CD4-positive, alpha-beta T cell treated with Interleukin-4 for 1 hour (primary cell): ENCODE measurements around the gene CLMP.
A peak's percentile ranks its signal among the peaks of the same experiment; 100 is the strongest.

ENCODE experiments used
- DNase-seq, 2 donors: peaks; one replicate each; pipeline ENCODE4 v3.0.0-alpha.2; 2020 to 2022

CLMP gene, protein sequence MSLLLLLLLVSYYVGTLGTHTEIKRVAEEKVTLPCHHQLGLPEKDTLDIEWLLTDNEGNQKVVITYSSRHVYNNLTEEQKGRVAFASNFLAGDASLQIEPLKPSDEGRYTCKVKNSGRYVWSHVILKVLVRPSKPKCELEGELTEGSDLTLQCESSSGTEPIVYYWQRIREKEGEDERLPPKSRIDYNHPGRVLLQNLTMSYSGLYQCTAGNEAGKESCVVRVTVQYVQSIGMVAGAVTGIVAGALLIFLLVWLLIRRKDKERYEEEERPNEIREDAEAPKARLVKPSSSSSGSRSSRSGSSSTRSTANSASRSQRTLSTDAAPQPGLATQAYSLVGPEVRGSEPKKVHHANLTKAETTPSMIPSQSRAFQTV

DNA sequence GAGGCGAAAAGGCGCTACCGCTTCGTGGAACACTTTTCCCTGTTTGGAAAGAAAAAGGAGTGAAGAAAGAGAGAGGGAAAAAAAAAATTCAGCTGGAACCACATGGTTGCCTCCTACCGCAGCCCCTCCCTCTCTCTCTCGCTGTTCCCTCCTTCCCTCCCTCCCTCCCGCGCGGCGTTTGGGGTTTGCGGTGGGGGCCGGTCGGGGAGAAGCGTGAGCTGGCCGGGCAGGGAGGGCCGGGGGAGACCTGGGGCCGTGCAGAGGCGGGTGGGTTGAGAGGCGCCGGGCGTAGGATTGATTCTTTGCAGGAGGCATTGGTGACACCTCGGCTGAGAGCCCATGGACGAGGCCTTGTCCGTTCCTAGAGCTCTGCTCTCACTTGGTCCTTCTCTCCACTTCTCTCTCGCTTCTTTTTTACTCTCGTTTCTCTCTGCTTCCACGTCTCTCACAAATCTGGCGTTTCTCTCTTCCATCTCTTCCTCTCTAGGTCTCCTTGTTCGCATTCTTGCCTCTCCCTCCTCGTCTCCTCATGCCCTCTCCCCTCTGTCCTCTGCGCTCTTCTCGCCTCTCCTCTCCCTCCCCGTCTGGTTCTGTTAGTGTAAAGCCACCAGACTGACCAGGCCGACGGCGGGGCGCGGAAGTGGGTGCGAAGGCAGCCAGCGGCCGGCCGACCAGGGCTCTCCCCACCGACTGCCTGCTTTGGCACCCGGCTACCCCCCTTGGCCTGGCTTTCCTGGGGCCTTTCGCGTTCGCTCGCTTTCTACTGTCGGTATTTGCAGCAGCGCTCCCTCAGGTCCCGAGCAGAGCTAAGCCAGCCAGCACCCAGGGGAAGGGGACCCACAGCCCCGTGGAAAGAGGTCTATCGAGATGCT is at the start of gene CLMP:
CLMP (minus strand) TSS at position 61 of the 872 bp plus-strand sequence. CDS start 308 bp downstream, outside the sequence.
- DNase-seq: no peak

DNA sequence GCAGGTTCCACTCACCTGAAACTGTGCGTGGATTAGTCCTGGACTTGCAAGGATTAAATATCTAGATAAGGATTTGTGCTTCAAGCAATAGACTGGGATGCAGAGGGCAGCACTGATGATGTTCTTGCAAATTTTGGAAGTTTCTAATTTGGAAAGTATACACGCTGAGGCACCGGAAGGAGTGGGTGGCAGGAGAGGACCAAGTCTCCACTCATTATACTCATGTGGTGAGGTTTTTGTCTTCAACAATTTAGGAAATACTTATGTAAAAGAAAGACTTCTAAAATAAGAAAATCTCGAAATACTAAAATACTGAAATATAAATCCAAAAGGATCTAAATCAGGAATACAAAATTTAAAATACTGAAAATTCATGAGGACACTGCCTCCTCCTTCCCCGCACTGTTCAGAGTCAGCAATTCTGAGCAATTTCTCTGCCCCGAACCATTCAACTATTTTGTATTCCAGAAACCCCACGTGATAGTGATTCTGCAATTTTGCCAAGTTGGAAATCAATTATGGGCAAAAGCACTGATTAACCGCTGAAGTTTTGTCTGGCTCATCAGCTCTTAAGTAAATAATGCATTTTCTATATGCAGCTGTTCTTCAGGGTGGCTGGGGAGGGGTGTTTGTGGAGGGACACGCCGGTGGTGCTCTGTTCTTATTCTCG is 47.0 kb upstream of the CLMP start:
- no peak for DNase-seq

DNA sequence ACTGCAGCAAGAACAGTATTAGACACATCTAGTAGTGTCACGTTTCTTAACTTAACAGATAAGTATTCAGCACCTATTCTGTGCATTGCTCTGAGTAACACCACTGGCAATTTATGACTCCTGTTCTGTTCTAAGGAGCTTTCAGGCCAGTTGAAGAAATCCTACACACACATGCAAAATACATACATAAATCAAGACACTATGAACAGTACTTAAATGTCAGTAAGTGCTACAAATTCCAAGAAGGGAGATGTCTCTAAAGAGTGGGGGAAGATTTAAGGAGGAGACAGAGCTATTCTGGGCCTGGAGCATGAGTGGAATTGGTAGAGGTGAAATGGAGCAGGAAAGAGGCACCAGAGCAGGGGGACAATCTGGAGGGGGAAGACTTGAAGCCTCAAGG is 46.2 kb upstream of the CLMP start:
- DNase-seq: no peak

DNA sequence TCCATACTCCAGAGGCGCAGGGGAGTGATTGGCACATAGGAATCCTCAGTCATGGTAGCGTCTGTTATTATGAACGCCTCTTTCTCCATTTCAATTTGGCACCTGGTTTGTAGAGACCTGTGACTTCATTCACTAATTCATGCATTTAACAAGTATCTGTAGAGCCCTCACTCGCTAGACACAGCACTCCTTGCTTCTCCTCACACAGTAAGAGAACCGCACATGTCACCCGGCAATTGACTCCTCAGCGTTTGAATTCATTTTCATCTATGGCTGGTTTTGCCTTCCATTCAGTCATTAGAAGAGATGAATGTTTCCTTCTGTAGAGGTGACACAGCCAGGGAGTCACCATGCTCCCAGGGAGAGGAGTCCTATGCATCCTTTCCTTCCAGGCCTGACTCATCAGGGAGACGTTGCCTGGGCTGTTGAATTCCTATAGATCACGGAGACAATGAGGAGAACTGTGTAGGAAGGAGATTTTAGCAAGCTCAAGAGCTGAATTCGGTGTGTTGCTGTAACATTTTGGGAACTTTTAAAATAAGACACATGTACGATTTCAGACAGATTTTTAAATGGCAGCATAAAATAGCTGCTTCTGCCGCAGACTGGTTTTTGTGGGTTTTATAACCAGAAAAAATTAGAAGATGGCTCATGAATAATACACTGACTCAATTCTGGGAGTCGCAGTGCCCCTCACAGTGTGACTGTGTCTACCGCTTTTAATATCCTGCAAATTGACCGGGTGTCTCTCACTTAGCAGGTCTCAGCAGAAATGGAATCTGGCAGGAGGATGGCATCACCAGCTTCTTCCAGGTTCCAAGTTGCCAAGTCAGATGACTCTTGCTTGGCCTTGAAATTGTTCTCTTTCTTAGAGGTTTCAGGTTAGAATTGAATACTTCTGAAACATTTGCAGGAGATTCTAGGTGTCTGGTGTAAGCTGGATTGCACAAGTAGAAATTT is 44.4 kb upstream of the CLMP start:
- no peak for DNase-seq

DNA sequence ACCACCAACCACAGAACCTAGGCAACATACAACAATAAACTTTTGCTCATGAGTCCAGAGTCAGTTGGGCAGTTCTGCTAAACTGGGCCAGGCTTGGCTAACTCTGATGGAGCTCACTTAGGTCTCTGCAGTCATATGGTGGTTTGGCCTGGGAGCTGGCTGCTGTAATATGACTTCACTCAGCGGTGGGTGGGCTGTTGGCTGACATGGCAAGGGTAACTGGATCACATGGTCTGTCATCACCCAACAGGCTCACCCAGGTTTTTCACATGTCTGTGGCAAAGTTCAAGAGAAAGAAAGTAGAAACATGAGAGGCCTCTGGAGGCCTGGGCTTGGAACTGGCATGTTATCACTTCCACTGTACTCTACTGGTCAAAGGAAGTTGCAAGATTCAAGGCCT is 43.2 kb upstream of the CLMP start:
- no peak for DNase-seq

DNA sequence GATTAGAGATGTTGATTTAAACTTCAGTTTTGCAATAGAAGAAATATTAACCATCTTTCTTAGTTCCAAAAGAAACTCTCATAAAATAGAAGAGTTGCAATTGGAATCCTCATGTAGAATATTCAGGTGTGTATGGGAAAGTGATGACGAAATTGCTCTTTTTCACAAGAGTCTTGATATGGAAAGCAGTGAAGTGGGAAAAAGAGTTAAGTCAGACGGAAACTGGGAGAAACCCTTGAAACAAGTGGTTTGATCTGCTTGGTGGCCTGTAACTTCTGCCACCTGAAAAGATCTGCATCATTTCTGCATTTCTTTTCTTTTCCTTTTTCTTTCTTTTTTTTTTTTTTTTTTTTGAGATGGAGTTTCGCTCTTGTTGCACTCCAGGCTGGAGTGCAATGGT is 41.8 kb upstream of the CLMP start:
- no peak for DNase-seq

DNA sequence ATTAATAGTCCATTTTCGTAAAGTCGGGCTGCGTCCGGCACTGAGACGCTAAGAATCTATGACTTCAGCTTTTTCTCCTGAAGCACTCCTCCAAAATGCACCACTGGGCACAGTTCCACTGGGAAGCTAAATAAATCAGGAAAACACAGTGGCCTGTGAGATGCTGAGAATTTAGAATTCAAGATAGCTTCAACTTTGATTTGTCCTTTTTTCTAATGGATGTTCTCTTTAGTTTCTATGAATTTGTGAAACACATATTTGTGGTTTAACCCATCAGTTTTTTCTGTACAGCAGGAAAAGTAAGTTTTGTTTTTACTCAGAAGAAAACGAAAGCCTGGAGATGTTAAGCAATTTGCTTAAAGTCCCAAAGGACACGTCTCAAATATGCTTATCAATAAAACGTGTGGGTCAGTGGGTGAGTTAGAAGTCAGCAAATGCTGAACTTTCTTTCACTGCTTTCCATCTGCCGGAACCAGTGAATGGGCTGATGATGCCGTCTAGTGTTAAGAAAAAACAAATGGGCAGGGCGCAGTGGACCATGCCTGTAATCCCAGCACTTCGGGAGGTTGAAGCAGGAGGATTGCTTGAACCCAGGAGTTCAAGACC is 40.7 kb upstream of the CLMP start:
- no peak for DNase-seq

DNA sequence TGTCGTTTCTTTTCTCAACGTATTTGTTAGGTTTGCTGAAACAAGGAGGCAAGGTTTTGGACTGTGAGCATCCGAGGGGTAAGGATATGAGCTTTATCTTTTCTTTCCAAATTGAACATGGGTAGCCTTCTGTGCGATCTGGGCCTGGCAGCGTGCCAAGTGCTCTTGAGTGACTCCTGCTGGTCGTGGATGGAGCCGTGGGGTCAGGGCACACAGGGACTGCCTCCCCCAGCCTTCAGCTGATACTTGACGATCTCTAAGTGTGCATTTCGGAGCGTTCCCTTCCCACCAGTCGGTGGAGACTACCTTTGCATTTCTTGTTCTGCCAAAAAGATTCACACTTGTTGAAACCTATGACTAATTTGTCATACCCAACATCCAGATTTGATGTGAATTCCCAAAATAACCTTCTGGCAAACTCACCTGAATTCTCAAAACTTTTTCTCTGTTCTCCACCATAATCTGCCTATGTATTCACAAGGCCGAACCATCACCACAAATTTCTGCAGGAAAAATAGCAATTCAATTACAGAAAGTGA is 40.1 kb upstream of the CLMP start:
- DNase-seq: peak; percentile 21 to 37

DNA sequence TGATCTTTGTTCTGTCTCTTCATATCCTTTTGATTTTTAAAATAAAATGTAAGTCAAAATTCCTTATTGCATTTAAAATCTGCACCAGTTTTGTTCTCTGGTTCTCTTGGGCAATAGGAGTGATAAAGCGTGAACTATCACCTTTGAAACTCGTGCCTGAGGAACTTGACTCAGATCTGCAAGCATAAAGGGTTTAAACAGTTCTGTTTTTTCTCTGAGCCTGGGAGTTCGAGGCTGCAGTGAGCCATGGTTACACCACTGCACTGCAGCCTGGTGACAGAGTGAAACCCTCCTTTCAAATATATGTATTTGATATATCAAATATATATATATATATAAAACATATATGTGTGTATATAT is 38.9 kb upstream of the CLMP start:
- DNase-seq: no peak

DNA sequence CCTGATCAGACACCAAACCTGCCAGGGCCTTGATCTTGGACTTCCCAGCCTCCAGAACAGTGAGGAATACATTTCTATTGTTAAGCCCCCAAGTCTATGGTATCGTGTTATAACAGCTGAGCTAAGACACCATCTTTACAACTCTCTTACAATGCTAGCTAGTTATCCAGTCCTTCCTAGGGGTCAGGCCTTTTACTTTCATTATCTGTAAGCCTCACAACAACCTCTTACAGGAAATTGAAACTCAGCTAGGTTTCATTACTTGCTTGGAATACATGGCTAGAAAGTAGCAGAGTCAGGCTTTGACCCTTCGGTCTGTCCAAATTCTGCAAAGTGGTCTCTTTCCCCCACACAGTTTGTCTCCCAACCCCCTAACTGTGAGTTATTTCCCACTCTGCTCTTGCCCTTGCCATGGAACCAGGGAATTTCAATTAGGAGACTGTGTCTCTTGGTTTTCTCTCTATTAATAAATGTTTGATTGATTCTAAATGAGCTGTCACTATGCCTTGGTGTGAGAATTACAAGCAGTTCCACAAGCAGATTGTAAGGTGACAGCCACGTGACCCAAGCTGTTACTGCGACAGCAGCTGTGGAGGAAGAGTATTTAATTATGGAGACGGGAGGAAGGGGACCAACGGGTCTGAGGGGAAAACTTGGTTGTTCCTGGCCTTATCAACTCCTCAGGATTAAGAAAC is 38.4 kb upstream of the CLMP start:
- DNase-seq: peak in 1 of 2 donors; percentile 27

DNA sequence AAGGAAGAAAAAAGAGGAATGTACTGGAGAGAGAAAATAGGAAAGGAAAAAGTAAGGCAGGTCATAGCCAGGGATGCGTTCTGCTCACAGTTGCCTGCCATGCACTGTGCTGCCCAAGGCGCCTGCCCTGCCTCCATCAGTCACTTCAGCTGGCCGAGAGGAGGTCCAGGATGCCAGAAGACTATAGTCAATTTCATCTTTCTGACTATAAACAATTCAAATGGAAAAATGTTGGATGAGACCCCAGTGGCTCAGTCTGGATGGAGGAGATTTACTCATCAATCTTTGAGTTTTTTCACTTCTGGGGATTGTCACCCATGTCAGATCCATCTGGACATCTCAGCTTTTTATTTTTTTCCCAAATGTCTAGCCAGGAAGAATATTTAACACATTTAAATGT is 36.7 kb upstream of the CLMP start:
- no peak for DNase-seq

DNA sequence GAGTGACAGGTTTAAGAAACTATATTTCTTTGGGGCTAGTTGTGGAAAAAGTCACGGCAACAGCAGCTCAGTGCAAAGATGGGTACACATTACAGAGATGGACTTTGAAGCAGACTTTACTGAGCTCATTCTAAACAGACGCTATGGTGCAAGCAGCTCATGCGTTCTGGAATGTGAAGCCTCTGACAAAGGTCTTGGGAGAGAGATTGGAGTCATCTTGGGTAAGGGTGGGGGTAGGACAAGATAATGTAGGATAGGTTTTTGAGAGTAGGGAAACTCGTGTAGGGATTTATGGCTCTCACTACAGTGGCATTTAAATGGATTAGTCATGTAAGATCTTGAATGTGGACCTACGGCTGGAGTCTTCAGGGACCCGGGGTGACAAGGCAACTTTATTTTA is 36.2 kb upstream of the CLMP start:
- DNase-seq: no peak

DNA sequence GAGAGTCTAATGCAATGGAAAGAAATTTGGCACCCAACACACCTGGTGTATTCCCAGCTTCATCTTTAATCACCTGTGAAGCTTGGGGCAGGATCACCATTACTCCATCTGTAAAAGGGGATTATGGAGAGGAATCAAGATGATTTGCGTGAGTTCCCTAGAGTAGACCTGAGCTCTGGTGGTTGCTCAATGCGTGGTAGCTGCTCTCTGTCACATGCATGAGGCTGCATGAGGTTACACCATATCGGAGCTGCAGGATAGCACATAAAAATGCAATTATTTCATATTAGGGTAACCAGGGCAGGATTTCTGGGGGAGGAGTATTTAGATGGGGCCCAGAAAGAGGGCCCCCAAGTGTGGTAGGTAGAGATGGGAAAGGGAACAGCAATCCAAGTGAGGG is 35.3 kb upstream of the CLMP start:
- no peak for DNase-seq

DNA sequence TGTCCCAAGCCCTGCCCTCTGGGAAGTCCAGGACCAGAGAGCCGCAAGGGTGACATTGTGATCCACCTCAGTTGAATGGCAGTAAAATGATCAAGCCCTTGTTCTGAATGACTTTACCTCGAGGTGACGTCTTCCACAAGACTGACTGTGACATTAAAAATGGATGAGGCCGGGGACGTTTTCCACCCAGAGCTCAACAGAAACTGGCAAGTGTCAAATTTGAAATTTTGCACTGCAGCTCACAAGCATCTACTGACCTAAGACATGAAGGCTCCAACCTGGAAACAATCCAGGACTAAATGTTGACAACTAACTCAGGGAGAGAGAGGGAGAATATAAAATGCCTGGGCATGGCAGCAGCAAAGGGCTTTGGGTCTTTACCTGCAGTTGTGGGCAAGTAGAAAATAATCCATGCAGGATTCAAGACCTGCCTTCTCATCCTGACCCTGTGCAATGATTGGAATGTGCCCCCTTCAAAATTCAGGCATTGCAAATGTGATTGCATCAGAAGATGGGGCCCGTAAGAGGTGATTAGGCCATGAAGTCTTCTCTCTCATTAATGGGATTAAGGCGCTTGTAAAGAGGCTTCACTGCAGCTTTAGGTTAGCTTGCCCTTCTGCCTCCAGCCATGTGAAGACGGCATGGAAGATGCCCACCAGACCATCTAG is 33.6 kb upstream of the CLMP start:
- DNase-seq: no peak

DNA sequence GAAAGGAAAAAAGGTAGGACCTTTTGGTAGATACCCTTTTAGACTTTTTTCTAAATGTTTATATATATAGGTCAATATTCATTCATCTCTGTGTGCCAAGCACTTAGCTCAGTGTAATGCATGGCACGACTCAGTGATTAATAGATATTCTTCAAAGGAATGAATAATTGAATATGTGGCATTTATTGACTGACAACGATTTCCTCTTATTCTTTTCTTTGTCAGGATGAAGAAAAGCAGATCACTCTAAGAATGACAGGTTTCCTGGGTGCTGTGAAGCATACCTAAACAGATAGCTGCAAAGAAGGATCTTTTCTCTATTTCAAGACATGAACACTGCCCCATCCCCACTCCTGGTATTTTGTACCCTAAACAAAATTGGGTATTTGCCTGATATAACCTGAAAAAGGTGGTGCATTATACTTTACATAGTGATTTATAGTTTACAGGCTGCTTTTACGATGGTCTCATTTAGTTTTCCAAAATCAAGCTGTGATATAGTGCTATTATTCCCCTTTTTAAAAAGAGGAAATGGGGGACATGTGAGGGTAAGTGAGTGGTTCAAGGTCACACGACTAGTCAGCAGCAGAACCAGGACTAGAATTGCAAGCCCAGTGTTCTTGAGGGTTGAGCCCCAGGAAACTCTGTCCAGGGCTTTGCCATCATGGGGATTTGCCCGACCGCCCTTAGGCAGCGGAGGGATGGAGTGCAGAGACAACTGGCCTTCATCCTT is 32.9 kb upstream of the CLMP start:
- no peak for DNase-seq

DNA sequence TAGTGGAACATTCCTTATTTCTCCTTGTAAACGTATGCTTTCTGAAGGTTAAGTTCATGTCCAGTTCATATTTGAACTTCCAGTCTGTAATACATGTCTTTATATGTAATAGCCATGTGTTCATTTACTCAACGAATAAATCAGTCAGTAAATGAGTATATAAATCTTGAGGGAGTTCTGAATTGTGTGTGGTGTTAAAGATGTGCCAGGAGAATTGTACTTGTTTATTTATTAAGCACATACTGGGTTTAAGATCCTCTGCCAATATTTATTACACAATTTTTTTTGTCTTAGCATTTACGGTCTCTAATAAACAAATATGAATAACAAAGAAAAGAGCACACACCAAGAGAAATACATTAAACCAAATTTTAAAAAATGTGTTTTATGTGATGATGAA is 26.5 kb upstream of the CLMP start:
- no peak for DNase-seq

DNA sequence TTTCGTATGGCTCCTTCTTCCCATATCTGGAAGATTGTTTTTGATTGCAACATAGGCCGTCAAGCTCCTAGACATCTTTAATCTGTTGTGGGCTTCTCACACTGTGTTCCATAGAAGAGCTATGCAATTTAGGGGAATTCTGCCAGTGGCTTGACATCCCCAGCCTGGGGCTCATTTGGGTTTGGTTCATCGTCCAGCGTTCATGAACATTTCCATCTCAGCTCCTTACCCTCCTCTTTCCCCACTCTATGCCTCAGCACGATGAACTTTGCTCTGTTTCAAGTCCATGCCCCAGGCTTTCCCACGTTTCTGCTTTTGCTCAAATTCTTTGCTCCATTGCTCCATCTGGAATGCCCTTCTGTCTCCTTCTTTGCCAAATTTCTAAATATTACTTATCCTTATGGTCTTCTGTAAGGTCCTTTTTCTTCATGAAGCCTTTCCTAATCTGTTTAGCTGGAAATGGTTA is 26.1 kb upstream of the CLMP start:
- DNase-seq: no peak

DNA sequence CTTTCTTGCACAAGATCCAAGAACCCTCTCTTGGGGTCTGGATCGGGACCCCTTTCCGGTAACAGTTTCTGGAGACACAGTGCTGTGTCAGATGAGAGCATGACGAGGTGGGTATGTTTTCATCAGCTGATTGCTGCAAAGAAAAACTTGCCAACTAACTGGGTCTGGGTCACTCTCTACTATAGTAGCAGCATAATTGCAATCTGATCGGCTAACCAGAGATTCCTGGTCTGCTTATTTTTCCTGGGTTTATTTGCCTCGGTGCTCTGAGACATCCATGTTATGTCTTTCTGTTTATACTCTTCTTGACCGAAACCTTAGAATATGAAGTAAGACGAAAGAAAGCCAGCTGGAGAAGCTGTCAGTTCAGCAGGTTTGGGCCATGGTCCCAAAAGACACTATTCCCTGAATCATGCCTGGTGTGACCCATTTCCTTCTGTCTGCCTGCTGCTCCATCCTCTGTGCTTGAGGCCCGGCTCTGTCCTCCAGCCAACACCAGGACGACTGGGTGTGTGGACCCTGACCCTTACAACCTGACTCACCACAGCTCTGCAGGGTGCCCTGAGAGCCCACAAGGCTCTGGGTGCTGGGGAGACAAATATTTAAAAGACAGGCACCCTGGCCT is 24.1 kb upstream of the CLMP start:
- DNase-seq: no peak

DNA sequence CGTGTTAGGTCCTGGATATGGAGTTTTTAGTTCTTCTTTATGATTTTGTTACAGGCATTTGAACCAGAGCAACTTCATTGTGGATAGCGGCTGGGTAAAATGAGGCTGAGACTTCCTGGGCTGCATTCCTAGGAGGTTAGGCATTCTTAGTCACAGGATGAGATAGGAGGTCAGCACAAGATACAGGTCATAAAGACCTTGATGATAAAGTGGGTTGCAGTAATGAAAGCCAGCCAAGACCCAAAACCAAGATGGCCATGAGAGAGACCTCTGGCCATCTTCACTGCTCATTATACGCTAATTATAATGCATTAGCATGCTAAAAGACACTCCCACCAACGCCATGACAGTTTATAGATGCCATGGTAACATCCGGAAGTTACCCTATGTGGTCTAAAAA is 23.4 kb upstream of the CLMP start:
- no peak for DNase-seq
